GM23338 (cell line): Measurements from ENCODE around the gene SPATA33.

ENCODE experiments used
- CREB1 ChIP-seq: fragments of 250-450 bp; sonication (Bioruptor Pico); IDR thresholded peaks from 2 replicates; pipeline ENCODE4 v1.5.0; 2020; ENCODE audit warnings: low read depth, mild to moderate bottlenecking, moderate library complexity
- CTCF ChIP-seq, 2 experiments: fragments of 200-600 bp in 1 of 2; sonication (generic) in 1 of 2; conservative IDR thresholded peaks; 2 replicates each; pipeline versions ENCODE4 v1.5.1 to v1.6.1; 2016 to 2017; ENCODE audit warnings: antibody characterized with exemption in 2 of 2, low read depth in 2 of 2, mild to moderate bottlenecking in 2 of 2, moderate library complexity in 1 of 2
- EZH2 ChIP-seq: fragments of 200-600 bp; sonication (generic); IDR thresholded peaks from one replicate; pipeline ENCODE4 v1.8.0; 2017; ENCODE audit warnings: antibody characterized with exemption, mild to moderate bottlenecking, low read depth; ENCODE audit not compliant: unreplicated experiment
- EZH2phosphoT487 ChIP-seq: fragments of 200-600 bp; sonication (generic); IDR thresholded peaks from one replicate; pipeline ENCODE4 v1.8.1; 2018; ENCODE audit warnings: antibody characterized with exemption; ENCODE audit not compliant: unreplicated experiment
- JUNB ChIP-seq: IDR thresholded peaks from one replicate; pipeline ENCODE4 v1.6.1; 2016; ENCODE audit warnings: antibody characterized with exemption; ENCODE audit not compliant: unreplicated experiment
- NANOG ChIP-seq: IDR thresholded peaks from 2 replicates; pipeline ENCODE4 v1.6.1; 2016; ENCODE audit warnings: antibody characterized with exemption, borderline replicate concordance
- POLR2AphosphoS5 ChIP-seq: IDR thresholded peaks from 2 replicates; pipeline ENCODE4 v1.6.1; 2016; ENCODE audit warnings: antibody characterized with exemption, low read depth
- REST ChIP-seq: IDR thresholded peaks from one replicate; pipeline ENCODE4 v1.6.1; 2018; ENCODE audit warnings: antibody characterized with exemption; ENCODE audit not compliant: unreplicated experiment

- TF ChIP-seq CTCF (conservative IDR thresholded peaks at IDR 0.05; ENCODE audit: low read depth in 2 of 2) (no peak), POLR2AphosphoS5 (no peak), CREB1 (CRISPR knock-in tag) (no peak), EZH2 (no peak), JUNB (no peak), EZH2phosphoT487 (no peak), REST (no peak), NANOG (no peak)
Measured at GRCh38 chr16:89716916-89717687, 59.5 kb downstream of the SPATA33 start.
